Heart left ventricle (tissue), 13 donors: ENCODE measurements around the gene SOBP.

Experiments
- POLR2A ChIP-seq, 2 donors: fragments of 450-650 bp; IDR thresholded peaks; one replicate each; pipeline ENCODE4 v1.6.1; 2017; ENCODE audit warnings: antibody characterized with exemption in 2 of 2, mild to moderate bottlenecking in 2 of 2, moderate library complexity in 2 of 2
- TF ChIP-seq, protein P1 (sequence below), 12 donors: fragments of 200-600 bp; sonication (generic) in 4 of 12; IDR thresholded peaks; one replicate each; pipeline versions ENCODE4 v1.5.0 to v1.8.0; 2018 to 2022; ENCODE audit warnings: antibody characterized with exemption in 12 of 12, mild to moderate bottlenecking in 5 of 12
- donor health status: ischemic (EF 13 %, LVEDD 7.1; RV severe dilation, severe dysfunction).
- donor health status: DM: no; HTN: yes; CAD: no.
- donor health status: DM: no; HTN: no; CAD: no.
- donor health status: ischemic (EF 25% LVEDD 6.9; RV normal size, moderate dysfunction).
- donor health status: ischemic (EF 25% LVEDD 5.7; RV mildly dilated, moderate dysfunction).
- donor health status: ischemic (EF 35%, LVEDD 5.7; RV mildly dilated, moderate dysfunction).
- donor health status: nonischemic (EF 11% LVEDD 7.7; RV severe dilation, severe dysfunction).
- donor health status: DM: yes; HTN: yes; CAD: no.
- donor health status: PGD.
- donor health status: ischemic (EF 29% LVEDD 5.4; RV normal size, mild dysfunction).
- donor health status: nonischemic (EF 23%, LVEDD 6.1; RV moderate dilation, normal function).

DNA sequence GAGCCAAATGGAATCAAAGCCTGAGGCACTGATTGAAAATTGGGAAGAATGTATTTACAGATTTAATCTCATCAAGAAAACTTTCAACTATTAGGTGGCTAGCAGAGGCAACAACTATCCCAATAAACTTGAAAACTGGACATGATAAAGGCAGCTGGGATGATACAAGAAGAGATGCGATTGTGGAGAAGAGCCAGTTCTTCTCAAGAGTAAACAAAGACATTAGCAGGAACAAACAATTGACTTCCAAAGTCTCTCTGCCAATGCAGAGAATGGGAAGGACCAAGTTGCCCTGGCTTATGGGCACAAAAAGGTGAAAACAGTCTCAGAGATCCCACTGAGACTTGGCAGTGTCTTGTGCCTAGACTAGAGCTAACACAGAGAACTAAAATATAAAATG is 132.4 kb downstream of the SOBP start:
- TF ChIP-seq, protein P1, sequence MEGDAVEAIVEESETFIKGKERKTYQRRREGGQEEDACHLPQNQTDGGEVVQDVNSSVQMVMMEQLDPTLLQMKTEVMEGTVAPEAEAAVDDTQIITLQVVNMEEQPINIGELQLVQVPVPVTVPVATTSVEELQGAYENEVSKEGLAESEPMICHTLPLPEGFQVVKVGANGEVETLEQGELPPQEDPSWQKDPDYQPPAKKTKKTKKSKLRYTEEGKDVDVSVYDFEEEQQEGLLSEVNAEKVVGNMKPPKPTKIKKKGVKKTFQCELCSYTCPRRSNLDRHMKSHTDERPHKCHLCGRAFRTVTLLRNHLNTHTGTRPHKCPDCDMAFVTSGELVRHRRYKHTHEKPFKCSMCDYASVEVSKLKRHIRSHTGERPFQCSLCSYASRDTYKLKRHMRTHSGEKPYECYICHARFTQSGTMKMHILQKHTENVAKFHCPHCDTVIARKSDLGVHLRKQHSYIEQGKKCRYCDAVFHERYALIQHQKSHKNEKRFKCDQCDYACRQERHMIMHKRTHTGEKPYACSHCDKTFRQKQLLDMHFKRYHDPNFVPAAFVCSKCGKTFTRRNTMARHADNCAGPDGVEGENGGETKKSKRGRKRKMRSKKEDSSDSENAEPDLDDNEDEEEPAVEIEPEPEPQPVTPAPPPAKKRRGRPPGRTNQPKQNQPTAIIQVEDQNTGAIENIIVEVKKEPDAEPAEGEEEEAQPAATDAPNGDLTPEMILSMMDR (IDR thresholded peaks at IDR 0.05) = no peak
- TF ChIP-seq POLR2A (IDR thresholded peaks at IDR 0.05) = no peak
